ENCODE data around the gene RNASEH2A.

DNA sequence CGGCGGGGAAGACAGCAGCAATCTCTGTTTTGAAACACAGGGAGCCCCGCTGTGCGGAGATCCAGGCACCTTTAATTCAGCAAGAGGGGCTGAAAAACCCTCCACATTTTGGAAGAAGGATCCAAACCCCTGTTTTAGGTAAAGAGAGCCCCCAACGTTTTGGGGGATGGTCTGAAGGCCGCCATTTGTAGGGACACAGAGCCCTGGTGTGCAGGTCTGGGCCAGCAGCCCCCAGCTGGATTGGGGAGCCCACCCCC lies 27.6 kb upstream of the RNASEH2A start:
- TF ChIP-seq, protein P1, sequence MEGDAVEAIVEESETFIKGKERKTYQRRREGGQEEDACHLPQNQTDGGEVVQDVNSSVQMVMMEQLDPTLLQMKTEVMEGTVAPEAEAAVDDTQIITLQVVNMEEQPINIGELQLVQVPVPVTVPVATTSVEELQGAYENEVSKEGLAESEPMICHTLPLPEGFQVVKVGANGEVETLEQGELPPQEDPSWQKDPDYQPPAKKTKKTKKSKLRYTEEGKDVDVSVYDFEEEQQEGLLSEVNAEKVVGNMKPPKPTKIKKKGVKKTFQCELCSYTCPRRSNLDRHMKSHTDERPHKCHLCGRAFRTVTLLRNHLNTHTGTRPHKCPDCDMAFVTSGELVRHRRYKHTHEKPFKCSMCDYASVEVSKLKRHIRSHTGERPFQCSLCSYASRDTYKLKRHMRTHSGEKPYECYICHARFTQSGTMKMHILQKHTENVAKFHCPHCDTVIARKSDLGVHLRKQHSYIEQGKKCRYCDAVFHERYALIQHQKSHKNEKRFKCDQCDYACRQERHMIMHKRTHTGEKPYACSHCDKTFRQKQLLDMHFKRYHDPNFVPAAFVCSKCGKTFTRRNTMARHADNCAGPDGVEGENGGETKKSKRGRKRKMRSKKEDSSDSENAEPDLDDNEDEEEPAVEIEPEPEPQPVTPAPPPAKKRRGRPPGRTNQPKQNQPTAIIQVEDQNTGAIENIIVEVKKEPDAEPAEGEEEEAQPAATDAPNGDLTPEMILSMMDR (IDR thresholded peaks at IDR 0.05; ENCODE audit: insufficient read depth, low read depth, low read length) = no peak
- no peak for TF ChIP-seq EZH2 (IDR thresholded peaks at IDR 0.05; ENCODE audit: insufficient read depth, low read length)

Data from astrocyte (in vitro differentiated cells and primary cell).